IPS-18a (cell line): ENCODE measurements around the gene YAE1.
A peak's percentile ranks its signal among the peaks of the same experiment; 100 is the strongest.

Experiments
- H3K27ac ChIP-seq: one replicate; pipeline ENCODE4 v1.5.1; 2013; ENCODE audit warnings: low read length
- H3K27me3 ChIP-seq: one replicate; pipeline ENCODE4 v1.6.1; 2013; ENCODE audit warnings: mild to moderate bottlenecking, low read length; ENCODE audit not compliant: control insufficient read depth, insufficient read depth
- H3K36me3 ChIP-seq: one replicate; pipeline ENCODE4 v1.6.1; 2013; ENCODE audit warnings: low read depth, low read length; ENCODE audit not compliant: control insufficient read depth
- H3K4me1 ChIP-seq: one replicate; pipeline ENCODE4 v1.6.1; 2013; ENCODE audit warnings: low read depth, low read length; ENCODE audit not compliant: control insufficient read depth
- H3K4me3 ChIP-seq: one replicate; pipeline ENCODE4 v1.5.1; 2013; ENCODE audit warnings: low read length
- H3K9ac ChIP-seq: one replicate; pipeline ENCODE4 v1.6.1; 2013; ENCODE audit warnings: mild to moderate bottlenecking, low read length, moderate library complexity
- H3K9me3 ChIP-seq: one replicate; pipeline ENCODE4 v1.6.1; 2013; ENCODE audit warnings: low read depth, low read length; ENCODE audit not compliant: control insufficient read depth

YAE1 gene

GRCh38 chr7:39566023-39566921, at the start of gene YAE1:
Gene YAE1 (plus strand): TSS chr7:39566404. CDS start chr7:39566419, 15 bp downstream.
- H3K4me1 ChIP-seq = no peaks in the 10 kb centered on the region
- peak within 1 kb of the TSS; percentile 81 for H3K27ac ChIP-seq
- peak within 1 kb of the TSS; percentile 96 for H3K4me3 ChIP-seq
- H3K9me3 ChIP-seq = no peaks in the 10 kb centered on the region
- peak within 1 kb of the TSS; percentile 96 for H3K9ac ChIP-seq
- peaks cover 11% of the 10 kb centered on the region for H3K36me3 ChIP-seq
- H3K27me3 ChIP-seq = no peaks in the 10 kb centered on the region

DNA sequence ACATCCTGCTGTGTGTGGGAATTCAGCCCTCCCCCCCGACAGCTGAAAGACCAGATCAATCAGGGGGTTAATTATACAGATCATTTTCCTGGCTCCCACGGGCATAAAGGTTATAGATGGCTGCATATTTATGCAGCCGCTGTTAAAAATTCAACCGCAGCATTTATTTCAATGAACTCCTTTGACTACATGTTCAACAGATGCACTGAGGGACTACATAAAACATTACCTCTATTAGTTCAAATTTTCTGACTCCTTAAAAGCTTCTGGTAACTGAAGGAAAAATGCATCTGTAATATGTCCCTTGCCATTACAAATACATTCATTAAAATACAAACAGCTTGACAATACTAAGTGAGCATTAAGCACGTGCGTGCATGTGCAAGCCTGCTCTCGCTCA, 49.7 kb upstream of the YAE1 start:
- H3K27ac ChIP-seq = no peak overlapping the region
- no peaks in the 10 kb centered on the region for H3K36me3 ChIP-seq
- no peaks in the 10 kb centered on the region for H3K27me3 ChIP-seq
- peaks cover 5% of the 10 kb centered on the region for H3K4me1 ChIP-seq
- no peaks in the 10 kb centered on the region for H3K9me3 ChIP-seq
- no peak overlapping the region for H3K9ac ChIP-seq
- H3K4me3 ChIP-seq = no peak overlapping the region

GRCh38 chr7:39517240-39517639, 49.0 kb upstream of the YAE1 start:
- Histone ChIP-seq H3K4me3 (no peak overlapping the region), H3K4me1 (peaks cover 5% of the 10 kb centered on the region), H3K27me3 (no peaks in the 10 kb centered on the region), H3K27ac (no peak overlapping the region), H3K36me3 (no peaks in the 10 kb centered on the region), H3K9me3 (no peaks in the 10 kb centered on the region), H3K9ac (no peak overlapping the region)

- H3K9me3 ChIP-seq = no peaks in the 10 kb centered on the region
- no peaks in the 10 kb centered on the region for H3K27me3 ChIP-seq
- H3K36me3 ChIP-seq = no peaks in the 10 kb centered on the region
- no peak overlapping the region for H3K27ac ChIP-seq
- no peak overlapping the region for H3K9ac ChIP-seq
- H3K4me1 ChIP-seq = peaks cover 12% of the 10 kb centered on the region
- no peak overlapping the region for H3K4me3 ChIP-seq
Measured at GRCh38 chr7:39525926-39526325, 40.3 kb upstream of the YAE1 start.

- Histone ChIP-seq H3K4me3 (no peak overlapping the region), H3K27me3 (no peaks in the 10 kb centered on the region)
Measured at GRCh38 chr7:39526666-39527065, 39.5 kb upstream of the YAE1 start.

DNA sequence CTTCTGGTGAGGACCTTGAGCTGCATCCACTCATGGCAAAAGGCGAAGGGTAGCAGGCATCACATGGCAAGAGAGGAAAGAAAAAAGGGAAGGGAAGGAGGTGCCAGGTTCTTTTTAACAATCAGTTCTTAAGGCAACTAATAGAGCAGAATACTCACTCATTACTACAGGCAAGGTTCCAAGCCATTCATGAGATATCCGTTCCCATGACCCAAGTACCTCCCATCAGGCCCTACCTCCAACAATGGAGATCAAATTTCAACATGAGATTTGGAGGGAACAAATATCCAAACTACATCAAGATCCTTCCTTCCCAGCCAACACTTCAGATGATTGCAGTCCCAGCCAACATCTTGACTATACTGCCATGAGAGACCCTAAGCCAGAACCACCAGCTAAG, 38.9 kb upstream of the YAE1 start:
- Histone ChIP-seq H3K36me3 (no peaks in the 10 kb centered on the region), H3K4me1 (peaks cover 12% of the 10 kb centered on the region), H3K9me3 (no peaks in the 10 kb centered on the region), H3K4me3 (no peak overlapping the region), H3K9ac (no peak overlapping the region), H3K27ac (no peak overlapping the region), H3K27me3 (no peaks in the 10 kb centered on the region)

More at GRCh38 chr7:39526666-39527065, 39.5 kb upstream of the YAE1 start:
- no peaks in the 10 kb centered on the region for H3K9me3 ChIP-seq
- H3K4me1 ChIP-seq = peaks cover 12% of the 10 kb centered on the region
- no peak overlapping the region for H3K27ac ChIP-seq
- H3K9ac ChIP-seq = no peak overlapping the region
- no peaks in the 10 kb centered on the region for H3K36me3 ChIP-seq

DNA sequence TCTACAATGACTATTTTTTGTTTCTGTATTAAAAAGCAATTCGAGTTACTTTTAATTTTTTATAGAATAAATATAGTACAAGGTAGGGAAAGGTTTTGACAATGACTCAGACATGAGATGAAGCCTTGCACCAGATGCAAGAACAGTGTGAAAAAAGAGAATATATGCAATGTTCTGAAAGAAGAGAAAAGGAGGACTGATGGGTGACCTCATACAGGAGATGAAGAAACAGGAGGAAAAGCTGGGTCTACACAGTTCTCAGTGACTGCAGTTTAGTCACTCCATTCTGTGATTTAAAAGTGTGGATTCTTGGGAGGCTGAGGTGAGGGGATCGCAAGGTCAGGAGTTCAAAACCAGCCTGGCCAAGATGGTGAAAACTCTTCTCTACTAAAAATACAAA, 38.3 kb upstream of the YAE1 start:
- Histone ChIP-seq H3K4me1 (peaks cover 12% of the 10 kb centered on the region), H3K9me3 (no peaks in the 10 kb centered on the region), H3K27me3 (no peaks in the 10 kb centered on the region), H3K9ac (no peak overlapping the region), H3K4me3 (no peak overlapping the region), H3K36me3 (no peaks in the 10 kb centered on the region), H3K27ac (no peak overlapping the region)

DNA sequence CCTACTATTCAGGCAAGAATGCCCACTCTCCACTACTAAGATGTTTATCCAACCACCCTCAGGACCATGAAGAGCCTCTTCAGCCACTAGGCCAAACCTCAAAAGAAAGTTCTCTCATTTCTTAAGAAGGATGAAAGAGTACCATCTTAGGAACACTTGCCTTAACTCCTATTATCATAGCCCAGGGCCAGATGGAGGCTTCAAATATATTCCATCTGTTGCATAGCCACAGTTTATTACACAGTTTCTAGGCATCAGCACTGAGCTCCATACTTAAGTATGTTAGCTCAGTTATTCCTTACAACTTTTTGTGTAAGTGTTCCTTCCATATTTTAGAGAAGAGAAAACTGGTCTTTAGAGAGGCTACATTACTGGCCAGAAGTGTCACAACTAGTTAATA, 37.4 kb upstream of the YAE1 start:
- Histone ChIP-seq H3K4me3 (no peak overlapping the region), H3K9me3 (no peaks in the 10 kb centered on the region), H3K27ac (no peak overlapping the region)

DNA sequence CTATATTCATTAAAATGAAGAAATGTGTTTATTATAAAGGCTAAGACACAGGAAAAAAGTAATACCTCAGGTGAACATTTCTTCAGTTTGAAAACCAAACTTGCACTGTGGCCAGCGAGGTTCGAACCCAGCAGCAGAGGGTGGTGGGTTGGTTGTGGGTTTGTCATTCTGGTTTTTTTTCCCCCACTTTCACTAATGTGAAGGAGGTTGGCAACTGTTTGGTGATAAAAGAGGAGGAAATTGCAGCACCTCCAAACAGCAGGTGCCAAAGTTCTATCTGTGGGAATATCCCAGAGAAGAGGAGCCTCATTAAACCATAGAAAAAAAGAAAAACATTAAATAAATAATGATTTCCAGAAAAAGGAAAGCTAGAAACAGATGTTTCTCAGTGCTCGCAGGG, 36.6 kb upstream of the YAE1 start:
- H3K9ac ChIP-seq = no peak overlapping the region
- H3K36me3 ChIP-seq = no peaks in the 10 kb centered on the region
- H3K27me3 ChIP-seq = no peaks in the 10 kb centered on the region
- no peak overlapping the region for H3K27ac ChIP-seq
- H3K4me3 ChIP-seq = no peak overlapping the region
- peaks cover 12% of the 10 kb centered on the region for H3K4me1 ChIP-seq
- no peaks in the 10 kb centered on the region for H3K9me3 ChIP-seq

More for the DNA sequence above, 37.4 kb upstream of the YAE1 start:
- no peaks in the 10 kb centered on the region for H3K27me3 ChIP-seq
- peaks cover 12% of the 10 kb centered on the region for H3K4me1 ChIP-seq
- no peaks in the 10 kb centered on the region for H3K36me3 ChIP-seq
- H3K9ac ChIP-seq = no peak overlapping the region

GRCh38 chr7:39530971-39531370, 35.2 kb upstream of the YAE1 start:
- no peaks in the 10 kb centered on the region for H3K27me3 ChIP-seq
- no peaks in the 10 kb centered on the region for H3K9me3 ChIP-seq
- H3K4me1 ChIP-seq = peaks cover 12% of the 10 kb centered on the region
- no peaks in the 10 kb centered on the region for H3K36me3 ChIP-seq
- no peak overlapping the region for H3K4me3 ChIP-seq
- no peak overlapping the region for H3K27ac ChIP-seq
- no peak overlapping the region for H3K9ac ChIP-seq

DNA sequence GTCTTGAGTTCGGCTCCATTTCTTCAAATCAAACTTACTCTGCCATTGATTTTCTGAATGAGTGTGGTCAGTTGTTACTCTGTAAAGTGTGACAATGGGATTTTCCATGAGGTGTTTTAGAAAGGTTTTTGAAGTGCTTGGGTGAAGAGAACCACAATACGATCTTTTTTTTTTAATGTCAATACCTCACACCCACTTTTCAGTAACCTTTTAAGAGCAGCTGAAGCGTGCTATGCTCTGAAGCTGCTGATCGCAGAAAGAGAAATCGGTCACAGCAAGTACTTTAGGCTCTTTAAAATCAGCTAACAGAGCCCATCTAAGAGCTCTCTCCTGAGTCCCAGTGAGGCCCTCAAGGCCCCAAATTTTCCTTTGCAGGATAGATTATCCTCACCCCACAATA, 34.4 kb upstream of the YAE1 start:
- Histone ChIP-seq H3K4me3 (no peak overlapping the region), H3K9ac (no peak overlapping the region), H3K36me3 (no peaks in the 10 kb centered on the region), H3K27ac (no peak overlapping the region), H3K4me1 (peaks cover 12% of the 10 kb centered on the region), H3K9me3 (no peaks in the 10 kb centered on the region), H3K27me3 (no peaks in the 10 kb centered on the region)

DNA sequence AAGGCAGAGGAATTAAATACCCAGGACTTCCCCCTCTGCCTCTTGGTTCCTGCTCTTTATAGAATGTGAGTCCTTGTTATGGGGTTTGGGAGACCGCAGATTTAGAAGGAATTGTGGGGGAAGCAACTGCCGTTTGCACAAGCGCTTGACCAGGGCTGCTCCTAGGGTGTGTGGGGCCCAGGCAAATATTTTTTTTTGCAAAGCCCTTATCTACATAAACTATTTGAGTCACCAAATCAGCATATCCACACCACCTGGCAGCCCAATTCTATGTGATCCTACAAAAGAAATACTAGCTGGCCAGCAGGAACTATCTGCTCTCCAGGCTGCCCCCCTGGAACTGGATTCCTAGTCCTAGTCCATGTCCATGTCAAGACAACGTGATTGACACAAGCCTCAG, 33.4 kb upstream of the YAE1 start:
- Histone ChIP-seq H3K9me3 (no peaks in the 10 kb centered on the region), H3K9ac (no peak overlapping the region), H3K4me3 (no peak overlapping the region), H3K4me1 (peaks cover 12% of the 10 kb centered on the region), H3K27me3 (no peaks in the 10 kb centered on the region), H3K36me3 (no peaks in the 10 kb centered on the region), H3K27ac (no peak overlapping the region)
